WI38 (cell line): ENCODE data around the gene BTNL8.

Experiments
- H3K4me3 ChIP-seq: 2 replicates; pipeline ENCODE4 v1.5.1; 2011; ENCODE audit warnings: low read depth, mild to moderate bottlenecking, control low read depth, low read length
- TF ChIP-seq, protein P1 (sequence below): IDR thresholded peaks from 2 replicates; pipeline ENCODE4 v1.5.1; 2012; ENCODE audit warnings: low read depth, mild to moderate bottlenecking, control low read depth, low read length

Gene BTNL8

DNA sequence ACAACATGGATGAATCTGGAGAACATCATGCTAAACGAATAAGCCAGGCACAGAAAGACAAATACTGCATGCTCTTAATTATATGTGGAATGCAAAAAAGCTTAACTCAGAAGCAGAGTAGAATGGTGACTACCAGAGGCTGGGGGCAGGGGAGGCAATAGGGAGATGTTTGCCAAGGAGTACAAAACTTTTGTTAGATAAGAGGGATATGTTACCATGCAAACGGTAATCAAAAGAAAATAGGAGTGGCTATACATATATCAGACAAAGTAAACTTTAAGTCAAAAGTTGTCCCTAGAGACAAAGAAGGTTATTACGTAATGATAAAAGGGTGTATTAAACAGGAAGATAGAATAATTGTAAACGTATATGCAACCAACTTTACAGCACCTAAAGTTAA, 71.9 kb downstream of the BTNL8 start:
- no peak overlapping the region for H3K4me3 ChIP-seq
- TF ChIP-seq, protein P1, sequence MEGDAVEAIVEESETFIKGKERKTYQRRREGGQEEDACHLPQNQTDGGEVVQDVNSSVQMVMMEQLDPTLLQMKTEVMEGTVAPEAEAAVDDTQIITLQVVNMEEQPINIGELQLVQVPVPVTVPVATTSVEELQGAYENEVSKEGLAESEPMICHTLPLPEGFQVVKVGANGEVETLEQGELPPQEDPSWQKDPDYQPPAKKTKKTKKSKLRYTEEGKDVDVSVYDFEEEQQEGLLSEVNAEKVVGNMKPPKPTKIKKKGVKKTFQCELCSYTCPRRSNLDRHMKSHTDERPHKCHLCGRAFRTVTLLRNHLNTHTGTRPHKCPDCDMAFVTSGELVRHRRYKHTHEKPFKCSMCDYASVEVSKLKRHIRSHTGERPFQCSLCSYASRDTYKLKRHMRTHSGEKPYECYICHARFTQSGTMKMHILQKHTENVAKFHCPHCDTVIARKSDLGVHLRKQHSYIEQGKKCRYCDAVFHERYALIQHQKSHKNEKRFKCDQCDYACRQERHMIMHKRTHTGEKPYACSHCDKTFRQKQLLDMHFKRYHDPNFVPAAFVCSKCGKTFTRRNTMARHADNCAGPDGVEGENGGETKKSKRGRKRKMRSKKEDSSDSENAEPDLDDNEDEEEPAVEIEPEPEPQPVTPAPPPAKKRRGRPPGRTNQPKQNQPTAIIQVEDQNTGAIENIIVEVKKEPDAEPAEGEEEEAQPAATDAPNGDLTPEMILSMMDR: no peak

DNA sequence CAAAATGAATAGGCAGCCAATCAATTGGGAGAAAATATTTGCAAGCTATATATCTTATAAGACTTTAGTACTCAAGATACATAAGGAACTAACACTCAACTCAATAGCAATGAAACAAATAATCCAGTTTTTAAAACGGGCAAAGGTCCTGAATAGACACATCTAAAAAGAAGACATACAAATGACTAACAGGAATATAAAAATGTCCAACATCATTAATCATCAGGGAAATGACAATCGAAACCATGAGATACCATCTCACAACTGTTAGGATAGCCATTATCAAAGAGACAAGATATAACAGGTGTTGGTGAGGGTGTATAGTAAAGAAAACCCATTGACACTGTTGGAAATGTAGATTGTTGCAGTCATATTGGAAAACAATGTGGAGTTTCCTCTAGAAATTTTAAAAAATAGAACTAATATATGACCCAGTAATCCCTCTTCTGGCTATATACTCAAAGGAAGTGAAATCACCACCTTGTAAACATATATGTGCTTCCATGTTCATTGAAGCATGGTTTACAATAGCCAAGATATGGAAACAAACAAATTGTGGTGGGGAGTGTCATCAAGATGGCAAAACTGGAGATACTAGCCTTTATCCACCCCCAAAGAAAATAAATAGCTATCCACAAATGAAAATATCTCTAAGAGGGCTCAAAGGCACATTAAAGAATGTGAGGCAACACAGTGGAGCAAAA, 75.8 kb downstream of the BTNL8 start:
- TF ChIP-seq, protein P1: no peak
- H3K4me3 ChIP-seq: no peak overlapping the region

DNA sequence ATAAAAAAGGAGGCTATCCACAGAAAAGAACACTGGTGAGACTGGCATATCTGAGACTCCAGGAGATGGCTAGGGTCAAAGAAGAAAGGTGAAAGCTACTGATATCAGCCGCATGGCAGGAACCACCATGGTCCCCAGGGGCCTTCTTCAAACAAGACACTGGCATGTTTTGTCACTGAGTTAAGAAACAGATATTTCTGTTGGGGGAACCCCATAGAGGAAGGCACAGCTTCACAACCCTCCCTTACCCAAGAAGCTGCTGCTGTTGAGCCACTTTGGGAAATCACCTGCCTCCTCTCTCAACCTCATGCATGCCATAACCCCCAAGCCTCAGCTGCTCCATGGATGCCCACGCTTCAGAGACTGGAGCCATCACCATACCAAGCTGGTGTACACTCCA, 76.4 kb downstream of the BTNL8 start:
- TF ChIP-seq, protein P1: no peak
- no peak overlapping the region for H3K4me3 ChIP-seq

DNA sequence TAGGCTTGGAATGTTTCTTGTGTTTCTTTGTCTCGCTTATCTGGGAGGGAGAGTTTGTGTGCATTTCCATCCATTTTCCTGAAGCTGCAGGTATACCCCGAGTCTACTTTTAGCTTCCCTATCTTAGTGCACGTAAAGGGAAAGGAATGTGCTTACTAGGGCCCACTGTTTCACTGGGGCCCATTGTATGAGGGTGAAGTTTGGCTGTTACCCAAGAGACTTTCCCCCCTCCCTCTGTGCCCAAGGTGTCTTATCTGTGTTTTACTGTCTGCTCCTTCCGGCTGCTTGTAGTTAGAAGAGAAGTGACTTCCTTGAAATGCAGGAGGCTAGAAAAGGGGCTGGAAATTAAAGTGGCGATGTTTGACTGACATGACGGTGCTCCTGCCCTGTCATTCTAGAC, 77.6 kb downstream of the BTNL8 start:
- TF ChIP-seq, protein P1: no peak

DNA sequence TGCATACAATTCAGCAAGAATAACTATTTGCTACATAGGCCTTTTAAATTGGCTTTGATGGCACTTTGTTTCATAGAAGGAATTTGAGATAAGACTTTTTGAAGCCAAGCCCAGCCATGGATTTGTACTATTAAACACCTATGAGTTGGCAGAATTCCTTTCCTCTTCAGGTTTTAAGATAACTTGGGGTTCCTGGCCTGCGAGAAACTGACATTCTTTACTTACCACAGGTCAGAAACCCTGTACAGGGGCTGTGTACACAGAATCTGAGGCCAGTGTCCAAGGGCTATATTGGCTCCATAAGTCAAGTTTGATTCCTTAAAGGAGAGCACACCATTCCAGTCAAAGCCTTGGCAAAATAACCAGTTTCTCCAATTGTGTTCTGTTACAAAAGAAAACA, 78.9 kb downstream of the BTNL8 start:
- TF ChIP-seq, protein P1: no peak

More for the DNA sequence above, 77.6 kb downstream of the BTNL8 start:
- H3K4me3 ChIP-seq: no peak overlapping the region

DNA sequence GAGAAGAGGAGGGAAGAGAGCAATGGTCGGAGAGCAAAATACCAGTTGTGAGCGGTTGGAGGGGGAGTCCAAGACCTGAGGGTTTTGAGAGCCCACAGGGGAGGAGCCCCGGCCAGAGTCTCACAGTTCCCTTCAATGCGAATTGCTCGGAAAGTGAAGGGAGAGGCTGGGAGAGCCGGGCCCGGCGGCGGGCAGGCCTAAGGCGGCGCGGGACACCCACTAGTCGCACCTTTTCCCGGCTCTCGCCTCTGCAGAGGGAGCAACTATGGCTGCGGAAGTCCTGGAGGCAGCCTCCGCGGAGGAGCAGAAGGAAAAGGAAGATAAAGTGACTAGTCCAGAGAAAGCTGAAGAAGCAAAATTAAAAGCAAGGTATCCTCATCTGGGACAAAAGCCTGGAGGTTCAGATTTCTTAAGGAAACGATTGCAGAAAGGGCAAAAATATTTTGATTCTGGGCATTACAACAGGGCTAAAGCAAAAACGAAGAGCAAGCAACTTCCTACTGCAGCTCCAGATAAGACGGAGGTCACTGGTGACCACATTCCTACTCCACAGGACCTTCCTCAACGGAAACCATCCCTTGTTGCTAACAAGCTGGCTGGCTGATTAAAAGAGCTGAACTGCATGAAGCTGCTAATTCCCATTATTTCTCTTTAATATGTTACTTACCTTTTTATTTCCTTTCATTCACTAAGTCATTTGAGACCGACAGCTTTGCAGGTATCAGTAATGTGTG, 83.2 kb downstream of the BTNL8 start:
- no peak overlapping the region for H3K4me3 ChIP-seq
- TF ChIP-seq, protein P1: no peak

More for the DNA sequence above, 78.9 kb downstream of the BTNL8 start:
- H3K4me3 ChIP-seq: no peak overlapping the region

DNA sequence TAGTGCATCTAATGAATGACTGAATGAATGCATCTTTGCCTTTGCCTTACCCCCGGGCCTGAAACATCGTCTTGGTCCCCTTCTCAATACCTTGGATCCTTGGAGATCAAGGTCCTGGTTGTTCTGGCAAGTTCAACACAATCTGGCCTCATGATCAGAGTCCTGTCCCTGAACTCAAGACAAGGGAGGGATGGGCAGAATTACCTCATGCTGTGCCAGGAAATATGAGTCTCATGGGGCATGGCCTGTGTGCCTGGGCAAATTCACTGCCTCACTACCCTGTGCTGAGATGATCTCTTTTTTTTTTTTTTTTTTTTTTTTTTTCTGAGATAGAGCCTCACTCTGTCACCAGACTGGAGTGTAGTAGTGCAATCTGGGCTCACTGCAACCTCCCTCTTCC, 89.1 kb downstream of the BTNL8 start:
- TF ChIP-seq, protein P1: no peak
- H3K4me3 ChIP-seq: no peak overlapping the region
